Endothelial cell of umbilical vein (primary cell): ENCODE data around the gene TRIM39. TPM values are rescaled to one million over a fixed set of nuclear protein-coding genes. Genes with fewer than 3 reads are reported as not detected.

Source experiments
- BruUV-seq: library from RNA; stranded (reverse); fragments of 400-500 nt; replicated peaks from 2 replicates; lab custom pipeline; 2021; lab: Mats Ljungman, UMichigan
- CTCF ChIA-PET: fragments of 300-600, 350-600 bp; sonication (Branson Sonifier 250); formaldehyde crosslinking; loops from one replicate; lab custom pipeline; 2021; ENCODE audit warnings: antibody characterized with exemption, inconsistent platforms; lab: Charles Lee
- POLR2A ChIA-PET: fragments of 300-600, 350-600 bp; sonication (Branson Sonifier 250); formaldehyde crosslinking; loops from one replicate; lab custom pipeline; 2021; ENCODE audit warnings: antibody characterized with exemption, inconsistent platforms; lab: Charles Lee
- DNase-seq: peaks from one replicate; pipeline ENCODE4 v3.0.0-alpha.2; 2011; ENCODE audit warnings: low read depth, low spot score
- FAIRE-seq: peaks from 2 replicates; lab custom pipeline; 2011; peaks lifted over from hg19 to GRCh38; lab: Jason Lieb, UNC
- H2AFZ ChIP-seq: 2 replicates; pipeline ENCODE4 v1.6.0; 2012; ENCODE audit warnings: low read depth, low read length, control low read depth, inconsistent platforms
- H3K27ac ChIP-seq: 2 replicates; pipeline ENCODE4 v1.5.1; 2011; ENCODE audit warnings: low read depth, mild to moderate bottlenecking, control low read depth, low read length, moderate library complexity; ENCODE audit not compliant: insufficient read depth
- H3K27me3 ChIP-seq, 2 experiments: 2 replicates each; pipeline versions ENCODE4 v1.6.0 to v1.6.1; 2011; ENCODE audit warnings: low read length in 2 of 2, mixed read lengths in 1 of 2; ENCODE audit not compliant: control insufficient read depth in 2 of 2, insufficient read depth in 2 of 2
- H3K36me3 ChIP-seq, 2 experiments: 2 replicates in 1 of 2; 3 replicates in 1 of 2; pipeline ENCODE4 v1.5.1; 2011; ENCODE audit warnings: low read length in 2 of 2, mild to moderate bottlenecking in 1 of 2, moderate library complexity in 1 of 2; ENCODE audit not compliant: control insufficient read depth in 2 of 2, insufficient read depth in 2 of 2; ENCODE audit errors: extremely low read depth in 1 of 2
- H3K4me1 ChIP-seq: 3 replicates; pipeline ENCODE4 v1.5.1; 2011; ENCODE audit warnings: mild to moderate bottlenecking, low read length; ENCODE audit not compliant: control insufficient read depth, insufficient read depth; ENCODE audit errors: extremely low read depth
- H3K4me2 ChIP-seq: 2 replicates; pipeline ENCODE4 v1.6.1; 2011; ENCODE audit warnings: low read length, control low read depth, mixed read lengths; ENCODE audit not compliant: insufficient read depth
- H3K4me3 ChIP-seq, 3 experiments: fragments of 200-600 bp in 1 of 3; sonication (generic), shearing (Covaris generic) in 1 of 3; replicated peaks in 1 of 3; 2 replicates each; pipeline ENCODE4 v1.5.1; 2011 to 2016; ENCODE audit warnings: control low read depth in 3 of 3, low read length in 3 of 3, mild to moderate bottlenecking in 2 of 3, inconsistent platforms in 1 of 3, low read depth in 1 of 3, moderate library complexity in 1 of 3; ENCODE audit not compliant: insufficient read depth in 1 of 3
- H3K79me2 ChIP-seq: 2 replicates; pipeline ENCODE4 v1.6.0; 2012; ENCODE audit warnings: low read length, inconsistent platforms; ENCODE audit not compliant: control insufficient read depth, insufficient read depth
- H3K9ac ChIP-seq: replicated peaks from 2 replicates; pipeline ENCODE3; 2011; ENCODE audit warnings: low read length, control low read depth; ENCODE audit not compliant: insufficient read depth; ENCODE audit errors: extremely low read depth
- H3K9me1 ChIP-seq: replicated peaks from 3 replicates; pipeline ENCODE4 v1.6.0; 2011; ENCODE audit warnings: mild to moderate bottlenecking, low read length; ENCODE audit not compliant: control insufficient read depth, insufficient read depth; ENCODE audit errors: extremely low read depth
- H3K9me3 ChIP-seq: replicated peaks from 2 replicates; pipeline ENCODE4 v1.5.1; 2012; ENCODE audit warnings: low read length, inconsistent platforms; ENCODE audit not compliant: control insufficient read depth, insufficient read depth
- H4K20me1 ChIP-seq: replicated peaks from 2 replicates; pipeline ENCODE3; 2011; ENCODE audit warnings: mild to moderate bottlenecking, low read length; ENCODE audit not compliant: control insufficient read depth, insufficient read depth; ENCODE audit errors: extremely low read depth
- EZH2 ChIP-seq: IDR thresholded peaks from 2 replicates; pipeline ENCODE4 v1.6.1; 2012; ENCODE audit warnings: borderline replicate concordance, low read depth, mild to moderate bottlenecking, moderate library complexity, low read length, inconsistent platforms; ENCODE audit not compliant: severe bottlenecking
- GATA2 ChIP-seq: IDR thresholded peaks from 2 replicates; pipeline ENCODE4 v1.7.0; 2011; ENCODE audit warnings: low read depth, mild to moderate bottlenecking, moderate library complexity, mixed read lengths, low read length; ENCODE audit not compliant: insufficient read length, insufficient read depth
- JUN ChIP-seq: IDR thresholded peaks from 2 replicates; pipeline ENCODE4 v1.6.1; 2011; ENCODE audit warnings: borderline replicate concordance, low read depth; ENCODE audit not compliant: insufficient read length, insufficient read depth
- MYC ChIP-seq: IDR thresholded peaks from one replicate; pipeline ENCODE4 v1.6.1; 2011; ENCODE audit warnings: mild to moderate bottlenecking, low read depth, low read length
- POLR2AphosphoS5 ChIP-seq: IDR thresholded peaks from 2 replicates; pipeline ENCODE4 v1.6.1; 2012; ENCODE audit warnings: low read depth, mild to moderate bottlenecking, control low read depth, low read length, moderate library complexity; ENCODE audit not compliant: insufficient read depth
- dilution Hi-C: fragments of 300-500 bp; cut with MboI; formaldehyde crosslinking; loops from one replicate; pipeline ENCODE4 v1.15.0; 2019; ENCODE audit warnings: low sequenced_read_pairs; ENCODE audit not compliant: extremely low pct_ligation_motif_present
- intact Hi-C: fragments of 100-400 bp; cut with micrococcal nuclease; formaldehyde crosslinking; loops from one replicate; pipeline ENCODE4 v1.10.0; 2022
- polyA plus RNA-seq, 4 experiments: library from polyadenylated mRNA; depleted of rRNA in 3 of 4; stranded (reverse) in 3 of 4; unstranded in 1 of 4; fragments of >200 nt; gene quantifications; 2 replicates each; pipeline versions ENCODE4 v1.2.1 to v1.2.3, GENCODE V29; 2011 to 2012; ENCODE audit warnings: missing spikeins in 1 of 4
- total RNA-seq: library from RNA; stranded (reverse); gene quantifications from 2 replicates; pipeline ENCODE4 v1.2.3, GENCODE V29; 2021
- TF ChIP-seq, protein P1 (sequence below): IDR thresholded peaks from 2 replicates; pipeline ENCODE4 v1.6.1; 2011; ENCODE audit not compliant: insufficient read depth, insufficient read length
- TF ChIP-seq, protein P2 (sequence below), 2 donors: IDR thresholded peaks; 1 replicate in 1 of 2; 2 replicates in 1 of 2; pipeline ENCODE4 v1.5.1; 2011; ENCODE audit warnings: low read length in 2 of 2, mild to moderate bottlenecking in 2 of 2, moderate library complexity in 2 of 2, control low read depth in 1 of 2, inconsistent platforms in 1 of 2, low read depth in 1 of 2; ENCODE audit not compliant: insufficient read depth in 1 of 2; ENCODE audit errors: extremely low read depth in 1 of 2

The TRIM39 gene
- total and polyA plus RNA-seq, 2 donors (not counting 3 experiments of a cell fraction or from before 2014, with no cell fraction given), result 5.6 to 13.1 TPM

GRCh38 chr6:30312266-30312665 lies 14.5 kb upstream of the TRIM39 start:
- no TSS peak for BruUV-seq
- intact Hi-C loops, result no loop called here
- Histone ChIP-seq H2AFZ (no peak overlapping the region), H3K4me3 (no peak overlapping the region), H3K27me3 (no peaks in the 10 kb centered on the region), H3K79me2 (peaks cover 72% of the 10 kb centered on the region), H3K36me3 (peaks cover 4 to 5% of the 10 kb centered on the region in 2 experiments), H3K4me2 (no peak overlapping the region), H4K20me1 (peaks cover 21% of the 10 kb centered on the region), H3K4me1 (no peaks in the 10 kb centered on the region), H3K9ac (no peak overlapping the region), H3K27ac (no peak overlapping the region), H3K9me3 (no peaks in the 10 kb centered on the region), H3K9me1 (peaks cover 2% of the 10 kb centered on the region)
- ChIA-PET POLR2A (no interaction called here), CTCF (interaction anchor here (1.6 kb wide), 1 partner anchor 11 kb away, joined by 3 read pairs; no protein-coding TSS in a partner anchor)
- DNase-seq (no peak), FAIRE-seq (no peak)
- TF ChIP-seq, protein P1, sequence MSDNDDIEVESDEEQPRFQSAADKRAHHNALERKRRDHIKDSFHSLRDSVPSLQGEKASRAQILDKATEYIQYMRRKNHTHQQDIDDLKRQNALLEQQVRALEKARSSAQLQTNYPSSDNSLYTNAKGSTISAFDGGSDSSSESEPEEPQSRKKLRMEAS, result no peak
- TF ChIP-seq JUN (no peak), MYC (no peak), GATA2 (no peak), POLR2AphosphoS5 (no peak), EZH2 (no peak)
- TF ChIP-seq, protein P2, sequence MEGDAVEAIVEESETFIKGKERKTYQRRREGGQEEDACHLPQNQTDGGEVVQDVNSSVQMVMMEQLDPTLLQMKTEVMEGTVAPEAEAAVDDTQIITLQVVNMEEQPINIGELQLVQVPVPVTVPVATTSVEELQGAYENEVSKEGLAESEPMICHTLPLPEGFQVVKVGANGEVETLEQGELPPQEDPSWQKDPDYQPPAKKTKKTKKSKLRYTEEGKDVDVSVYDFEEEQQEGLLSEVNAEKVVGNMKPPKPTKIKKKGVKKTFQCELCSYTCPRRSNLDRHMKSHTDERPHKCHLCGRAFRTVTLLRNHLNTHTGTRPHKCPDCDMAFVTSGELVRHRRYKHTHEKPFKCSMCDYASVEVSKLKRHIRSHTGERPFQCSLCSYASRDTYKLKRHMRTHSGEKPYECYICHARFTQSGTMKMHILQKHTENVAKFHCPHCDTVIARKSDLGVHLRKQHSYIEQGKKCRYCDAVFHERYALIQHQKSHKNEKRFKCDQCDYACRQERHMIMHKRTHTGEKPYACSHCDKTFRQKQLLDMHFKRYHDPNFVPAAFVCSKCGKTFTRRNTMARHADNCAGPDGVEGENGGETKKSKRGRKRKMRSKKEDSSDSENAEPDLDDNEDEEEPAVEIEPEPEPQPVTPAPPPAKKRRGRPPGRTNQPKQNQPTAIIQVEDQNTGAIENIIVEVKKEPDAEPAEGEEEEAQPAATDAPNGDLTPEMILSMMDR (IDR thresholded peaks at IDR 0.05; ENCODE audit: extremely low read depth in 1 of 2, insufficient read depth in 1 of 2, low read depth in 1 of 2, low read length in 2 of 2), result no peak
- dilution Hi-C loops, result no loop called here
